ENCODE results near the gene KIZ.

Gene KIZ

GRCh38 chr20:21269772-21270171 is 143.9 kb downstream of the KIZ start:
- no peak for DNase-seq (ENCODE audit: low spot score)

- DNase-seq (ENCODE audit: low spot score), result no peak
These were observed 144.9 kb downstream of the KIZ start for GRCh38 chr20:21270806-21271205.

GRCh38 chr20:21272279-21272678 is 146.4 kb downstream of the KIZ start:
- DNase-seq (ENCODE audit: low spot score), result no peak

GRCh38 chr20:21272679-21273078 is 146.8 kb downstream of the KIZ start:
- DNase-seq (ENCODE audit: low spot score), result no peak

- no peak for DNase-seq (ENCODE audit: low spot score)
These were observed 148.0 kb downstream of the KIZ start for GRCh38 chr20:21273755-21274386.

- no peak for DNase-seq (ENCODE audit: low spot score)
These were observed 152.9 kb downstream of the KIZ start for GRCh38 chr20:21278829-21279228.

- no peak for DNase-seq (ENCODE audit: low spot score)
These were observed 154.0 kb downstream of the KIZ start for GRCh38 chr20:21279706-21280521.

- no peak for DNase-seq (ENCODE audit: low spot score)
These were observed 154.7 kb downstream of the KIZ start for GRCh38 chr20:21280522-21281016.

- DNase-seq (ENCODE audit: low spot score), result no peak
These were observed 160.9 kb downstream of the KIZ start for GRCh38 chr20:21286775-21287174.

- no peak for DNase-seq (ENCODE audit: low spot score)
These were observed 162.9 kb downstream of the KIZ start for GRCh38 chr20:21288587-21289370.

- no peak for DNase-seq (ENCODE audit: low spot score)
These were observed 163.8 kb downstream of the KIZ start for GRCh38 chr20:21289651-21290050.

- DNase-seq (ENCODE audit: low spot score), result no peak
These were observed 165.1 kb downstream of the KIZ start for GRCh38 chr20:21291026-21291425.

- no peak for DNase-seq (ENCODE audit: low spot score)
These were observed 168.9 kb downstream of the KIZ start for GRCh38 chr20:21294755-21295154.
